ENCODE measurements around the gene ZBTB16.

Gene ZBTB16

GRCh38 chr11:114250180-114250579 is 190.7 kb downstream of the ZBTB16 start:
- Histone ChIP-seq H2AFZ (no peak overlapping the region), H3K4me1 (no peaks in the 10 kb centered on the region), H3K79me2 (no peaks in the 10 kb centered on the region), H3K9ac (no peak overlapping the region), H3K9me3 (ENCODE audit: control insufficient read depth, low read length) (no peaks in the 10 kb centered on the region), H3K4me3 (ENCODE audit: low read depth, low read length) (no peak overlapping the region), H3K27me3 (ENCODE audit: control insufficient read depth, insufficient read depth, low read length) (no peaks in the 10 kb centered on the region), H3K36me3 (ENCODE audit: control insufficient read depth, insufficient read depth, low read length) (no peaks in the 10 kb centered on the region), H3K27ac (no peak overlapping the region), H3K4me2 (ENCODE audit: low read length) (no peak overlapping the region)
- TF ChIP-seq CTCF (IDR thresholded peaks at IDR 0.05) = no peak

GRCh38 chr11:114250993-114251814 is 191.7 kb downstream of the ZBTB16 start:
- Histone ChIP-seq H3K9ac (no peak overlapping the region), H3K4me3 (ENCODE audit: low read depth, low read length) (no peak overlapping the region), H3K27ac (no peak overlapping the region), H3K27me3 (ENCODE audit: control insufficient read depth, insufficient read depth, low read length) (no peaks in the 10 kb centered on the region), H3K36me3 (ENCODE audit: control insufficient read depth, insufficient read depth, low read length) (no peaks in the 10 kb centered on the region), H2AFZ (no peak overlapping the region), H3K9me3 (ENCODE audit: control insufficient read depth, low read length) (no peaks in the 10 kb centered on the region), H3K4me2 (ENCODE audit: low read length) (no peak overlapping the region), H3K4me1 (no peaks in the 10 kb centered on the region), H3K79me2 (no peaks in the 10 kb centered on the region)
- TF ChIP-seq CTCF (IDR thresholded peaks at IDR 0.05) = no peak

GRCh38 chr11:114251815-114252337 is 192.4 kb downstream of the ZBTB16 start:
- Histone ChIP-seq H3K79me2 (no peaks in the 10 kb centered on the region), H3K36me3 (ENCODE audit: control insufficient read depth, insufficient read depth, low read length) (no peaks in the 10 kb centered on the region), H3K4me1 (no peaks in the 10 kb centered on the region), H3K4me3 (ENCODE audit: low read depth, low read length) (no peak overlapping the region), H2AFZ (no peak overlapping the region), H3K27ac (no peak overlapping the region), H3K4me2 (ENCODE audit: low read length) (no peak overlapping the region), H3K9me3 (ENCODE audit: control insufficient read depth, low read length) (no peaks in the 10 kb centered on the region), H3K27me3 (ENCODE audit: control insufficient read depth, insufficient read depth, low read length) (no peaks in the 10 kb centered on the region), H3K9ac (no peak overlapping the region)
- no peak for TF ChIP-seq CTCF (IDR thresholded peaks at IDR 0.05)

GRCh38 chr11:114252767-114253166 is 193.3 kb downstream of the ZBTB16 start:
- Histone ChIP-seq H3K4me2 (ENCODE audit: low read length) (no peak overlapping the region), H3K4me1 (peaks cover 2% of the 10 kb centered on the region), H3K36me3 (ENCODE audit: control insufficient read depth, insufficient read depth, low read length) (no peaks in the 10 kb centered on the region), H3K4me3 (ENCODE audit: low read depth, low read length) (no peak overlapping the region), H3K27ac (no peak overlapping the region), H3K9me3 (ENCODE audit: control insufficient read depth, low read length) (no peaks in the 10 kb centered on the region), H3K27me3 (ENCODE audit: control insufficient read depth, insufficient read depth, low read length) (no peaks in the 10 kb centered on the region), H2AFZ (no peak overlapping the region), H3K9ac (no peak overlapping the region), H3K79me2 (no peaks in the 10 kb centered on the region)
- no peak for TF ChIP-seq CTCF (IDR thresholded peaks at IDR 0.05)

- no peak overlapping the region for H3K4me2 ChIP-seq (ENCODE audit: low read length)
- TF ChIP-seq CTCF (IDR thresholded peaks at IDR 0.05) = no peak
- no peaks in the 10 kb centered on the region for H3K36me3 ChIP-seq (ENCODE audit: control insufficient read depth, insufficient read depth, low read length)
- no peak overlapping the region for H2AFZ ChIP-seq
- H3K27ac ChIP-seq = no peak overlapping the region
- no peaks in the 10 kb centered on the region for H3K9me3 ChIP-seq (ENCODE audit: control insufficient read depth, low read length)
- no peak overlapping the region for H3K9ac ChIP-seq
- peaks cover 6% of the 10 kb centered on the region for H3K4me1 ChIP-seq
- no peaks in the 10 kb centered on the region for H3K79me2 ChIP-seq
- no peaks in the 10 kb centered on the region for H3K27me3 ChIP-seq (ENCODE audit: control insufficient read depth, insufficient read depth, low read length)
- no peak overlapping the region for H3K4me3 ChIP-seq (ENCODE audit: low read depth, low read length)
These were observed 194.3 kb downstream of the ZBTB16 start for GRCh38 chr11:114253771-114254170.

Measured in parathyroid adenoma (tissue), 2 donors.